Panc1 (cell line): ENCODE data around the gene DFFB. TPM values are rescaled to one million over a fixed set of nuclear protein-coding genes. Genes with fewer than 3 reads are reported as not detected.

ENCODE experiments used
- ATAC-seq: fragments of 200-7000 bp; cut with Tn5 transposase; 2 replicates; pipeline ENCODE4 v1.9.1; 2020; ENCODE audit warnings: mild to moderate bottlenecking, moderate library complexity
- BruUV-seq: library from RNA; stranded (reverse); fragments of 400-500 nt; replicated peaks from 2 replicates; lab custom pipeline; 2021; lab: Mats Ljungman, UMichigan
- CTCF ChIA-PET: fragments of 300-600 bp; sonication (Branson Sonifier 250); formaldehyde crosslinking; loops from one replicate; lab custom pipeline; 2022; ENCODE audit warnings: antibody characterized with exemption; lab: Charles Lee
- POLR2A ChIA-PET: fragments of 300-600 bp; sonication (Branson Sonifier 250); formaldehyde crosslinking; loops from one replicate; lab custom pipeline; 2022; ENCODE audit warnings: antibody characterized with exemption; lab: Charles Lee
- DNase-seq: peaks from one replicate; pipeline ENCODE4 v3.0.0-alpha.2; 2010; ENCODE audit warnings: low read depth, low spot score
- H3K27ac ChIP-seq: 2 replicates; pipeline ENCODE4 v1.5.1; 2011; ENCODE audit warnings: mild to moderate bottlenecking, low read length, inconsistent platforms
- H3K27me3 ChIP-seq: fragments of 200-500 bp; sonication (Bioruptor generic); 2 replicates; pipeline ENCODE4 v1.6.0; 2014; ENCODE audit warnings: low read length, inconsistent platforms; ENCODE audit not compliant: control insufficient read depth, insufficient read depth
- H3K36me3 ChIP-seq: fragments of 200-500 bp; sonication (Bioruptor generic); 2 replicates; pipeline ENCODE4 v1.5.1; 2014; ENCODE audit warnings: inconsistent platforms, mild to moderate bottlenecking, low read length, moderate library complexity; ENCODE audit not compliant: control insufficient read depth, insufficient read depth
- H3K4me1 ChIP-seq: 2 replicates; pipeline ENCODE4 v1.5.1; 2011; ENCODE audit warnings: inconsistent platforms, mild to moderate bottlenecking, low read length, moderate library complexity; ENCODE audit not compliant: control insufficient read depth, insufficient read depth
- H3K4me3 ChIP-seq, 2 experiments: 2 replicates each; pipeline ENCODE4 v1.5.1; 2011 to 2012; ENCODE audit warnings: low read depth in 2 of 2, low read length in 2 of 2, mild to moderate bottlenecking in 2 of 2, inconsistent platforms in 1 of 2, moderate library complexity in 1 of 2
- H3K9me3 ChIP-seq: fragments of 200-500 bp; sonication (Bioruptor generic); 2 replicates; pipeline ENCODE4 v1.5.1; 2014; ENCODE audit warnings: low read depth, mild to moderate bottlenecking, inconsistent platforms, low read length, moderate library complexity; ENCODE audit not compliant: control insufficient read depth, insufficient read depth
- POLR2AphosphoS5 ChIP-seq: IDR thresholded peaks from 2 replicates; pipeline ENCODE4 v1.6.1; 2012; ENCODE audit warnings: mild to moderate bottlenecking, low read depth, low read length, moderate library complexity
- SIN3A ChIP-seq: IDR thresholded peaks from 2 replicates; pipeline ENCODE4 v1.6.1; 2012; ENCODE audit warnings: low read depth, mild to moderate bottlenecking, low read length, moderate library complexity, borderline replicate concordance; ENCODE audit not compliant: insufficient read depth
- TCF7L2 ChIP-seq: IDR thresholded peaks from 2 replicates; pipeline ENCODE4 v1.6.1; 2011; ENCODE audit warnings: mild to moderate bottlenecking, low read depth, low read length, inconsistent platforms
- in situ Hi-C: cut with HindIII; loops from 2 replicates; pipeline ENCODE4 v1.10.0; 2016; ENCODE audit warnings: low sequenced_read_pairs, low pct_unique_long_range_greater_than_20kb
- intact Hi-C: fragments of 100-400 bp; cut with micrococcal nuclease; formaldehyde crosslinking; loops from one replicate; pipeline ENCODE4 v1.10.0; 2022; ENCODE audit not compliant: unreplicated experiment
- total RNA-seq: library from RNA; stranded (reverse); gene quantifications from one replicate; pipeline ENCODE4 v1.2.1, GENCODE V29; 2021; ENCODE audit not compliant: unreplicated experiment
- TF ChIP-seq, protein P1 (sequence below): fragments of 450-650 bp; IDR thresholded peaks from 2 replicates; pipeline ENCODE4 v1.5.1; 2017; ENCODE audit warnings: mild to moderate bottlenecking
- TF ChIP-seq, protein P2 (sequence below), 2 experiments: IDR thresholded peaks; 2 replicates each; pipeline ENCODE4 v1.6.1; 2011 to 2012; ENCODE audit warnings: low read depth in 2 of 2, control low read depth in 1 of 2, low read length in 1 of 2, mild to moderate bottlenecking in 1 of 2, moderate library complexity in 1 of 2; ENCODE audit not compliant: insufficient read depth in 1 of 2

Gene DFFB
- total RNA-seq, 1 experiment from 2014 or later = 3.0 TPM

DNA sequence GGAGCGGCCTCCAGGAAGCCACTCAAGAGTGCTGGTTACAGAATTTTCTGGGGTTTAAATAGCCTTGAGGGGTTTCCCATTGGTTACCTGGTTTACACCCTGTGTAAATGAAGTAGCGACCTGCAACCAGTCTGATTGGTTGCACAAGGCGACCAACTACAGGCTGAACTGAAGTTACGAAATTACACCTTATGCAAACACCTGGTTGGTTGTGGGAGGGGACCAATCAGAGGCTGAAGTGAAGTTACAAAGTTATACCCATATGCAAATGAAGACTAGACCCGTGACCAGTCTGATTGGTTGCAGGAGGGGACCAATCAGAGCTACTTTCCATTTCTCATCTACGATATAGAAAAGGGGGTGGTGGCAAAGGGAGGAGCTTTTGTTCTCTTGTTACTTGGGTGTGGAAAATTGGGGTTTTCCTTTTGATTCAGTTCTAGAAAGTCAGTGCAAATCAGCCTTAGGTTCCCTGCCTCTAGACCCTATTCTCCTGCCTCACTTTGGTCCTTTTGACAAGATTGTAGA, 65.0 kb downstream of the DFFB start:
- BruUV-seq = no TSS peak
- ChIA-PET POLR2A (no interaction called here), CTCF (no interaction called here)
- Histone ChIP-seq H3K4me3 (0 out of 4 replicates have a peak overlapping the region, but pooled peaks of 1 of the 2 experiments have one; percentile 16), H3K36me3 (no peaks in the 10 kb centered on the region), H3K4me1 (no peaks in the 10 kb centered on the region), H3K9me3 (no peaks in the 10 kb centered on the region), H3K27me3 (no peaks in the 10 kb centered on the region), H3K27ac (no peak overlapping the region)
- TF ChIP-seq, protein P1, sequence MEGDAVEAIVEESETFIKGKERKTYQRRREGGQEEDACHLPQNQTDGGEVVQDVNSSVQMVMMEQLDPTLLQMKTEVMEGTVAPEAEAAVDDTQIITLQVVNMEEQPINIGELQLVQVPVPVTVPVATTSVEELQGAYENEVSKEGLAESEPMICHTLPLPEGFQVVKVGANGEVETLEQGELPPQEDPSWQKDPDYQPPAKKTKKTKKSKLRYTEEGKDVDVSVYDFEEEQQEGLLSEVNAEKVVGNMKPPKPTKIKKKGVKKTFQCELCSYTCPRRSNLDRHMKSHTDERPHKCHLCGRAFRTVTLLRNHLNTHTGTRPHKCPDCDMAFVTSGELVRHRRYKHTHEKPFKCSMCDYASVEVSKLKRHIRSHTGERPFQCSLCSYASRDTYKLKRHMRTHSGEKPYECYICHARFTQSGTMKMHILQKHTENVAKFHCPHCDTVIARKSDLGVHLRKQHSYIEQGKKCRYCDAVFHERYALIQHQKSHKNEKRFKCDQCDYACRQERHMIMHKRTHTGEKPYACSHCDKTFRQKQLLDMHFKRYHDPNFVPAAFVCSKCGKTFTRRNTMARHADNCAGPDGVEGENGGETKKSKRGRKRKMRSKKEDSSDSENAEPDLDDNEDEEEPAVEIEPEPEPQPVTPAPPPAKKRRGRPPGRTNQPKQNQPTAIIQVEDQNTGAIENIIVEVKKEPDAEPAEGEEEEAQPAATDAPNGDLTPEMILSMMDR = no peak
- TF ChIP-seq TCF7L2 (no peak), POLR2AphosphoS5 (no peak), SIN3A (no peak)
- TF ChIP-seq, protein P2, sequence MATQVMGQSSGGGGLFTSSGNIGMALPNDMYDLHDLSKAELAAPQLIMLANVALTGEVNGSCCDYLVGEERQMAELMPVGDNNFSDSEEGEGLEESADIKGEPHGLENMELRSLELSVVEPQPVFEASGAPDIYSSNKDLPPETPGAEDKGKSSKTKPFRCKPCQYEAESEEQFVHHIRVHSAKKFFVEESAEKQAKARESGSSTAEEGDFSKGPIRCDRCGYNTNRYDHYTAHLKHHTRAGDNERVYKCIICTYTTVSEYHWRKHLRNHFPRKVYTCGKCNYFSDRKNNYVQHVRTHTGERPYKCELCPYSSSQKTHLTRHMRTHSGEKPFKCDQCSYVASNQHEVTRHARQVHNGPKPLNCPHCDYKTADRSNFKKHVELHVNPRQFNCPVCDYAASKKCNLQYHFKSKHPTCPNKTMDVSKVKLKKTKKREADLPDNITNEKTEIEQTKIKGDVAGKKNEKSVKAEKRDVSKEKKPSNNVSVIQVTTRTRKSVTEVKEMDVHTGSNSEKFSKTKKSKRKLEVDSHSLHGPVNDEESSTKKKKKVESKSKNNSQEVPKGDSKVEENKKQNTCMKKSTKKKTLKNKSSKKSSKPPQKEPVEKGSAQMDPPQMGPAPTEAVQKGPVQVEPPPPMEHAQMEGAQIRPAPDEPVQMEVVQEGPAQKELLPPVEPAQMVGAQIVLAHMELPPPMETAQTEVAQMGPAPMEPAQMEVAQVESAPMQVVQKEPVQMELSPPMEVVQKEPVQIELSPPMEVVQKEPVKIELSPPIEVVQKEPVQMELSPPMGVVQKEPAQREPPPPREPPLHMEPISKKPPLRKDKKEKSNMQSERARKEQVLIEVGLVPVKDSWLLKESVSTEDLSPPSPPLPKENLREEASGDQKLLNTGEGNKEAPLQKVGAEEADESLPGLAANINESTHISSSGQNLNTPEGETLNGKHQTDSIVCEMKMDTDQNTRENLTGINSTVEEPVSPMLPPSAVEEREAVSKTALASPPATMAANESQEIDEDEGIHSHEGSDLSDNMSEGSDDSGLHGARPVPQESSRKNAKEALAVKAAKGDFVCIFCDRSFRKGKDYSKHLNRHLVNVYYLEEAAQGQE (IDR thresholded peaks at IDR 0.05; ENCODE audit: insufficient read depth in 1 of 2, low read depth in 2 of 2, low read length in 1 of 2) = no peak
- in situ Hi-C loops (no loop called here), intact Hi-C loops (no loop called here)
- DNase-seq (no peak), ATAC-seq (no peak)

DNA sequence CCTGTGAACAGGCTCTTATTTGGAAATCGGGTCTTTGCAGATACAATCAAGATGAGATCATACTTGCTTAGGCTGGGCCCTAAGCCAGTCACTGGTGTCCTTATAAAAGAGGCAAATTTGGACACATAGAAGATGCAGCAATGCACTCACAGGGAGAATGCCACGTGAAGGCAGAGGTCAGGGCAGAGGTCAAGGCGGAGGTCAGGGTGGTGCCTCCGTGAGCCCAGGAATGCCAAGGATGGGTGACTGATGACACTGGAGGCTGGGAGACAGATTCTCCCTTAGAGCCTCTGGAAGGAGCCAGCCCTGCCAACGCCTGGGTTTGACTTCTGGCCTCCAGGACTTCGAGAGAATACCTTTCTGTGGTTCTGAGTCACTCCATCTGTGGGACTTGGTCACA, 65.6 kb downstream of the DFFB start:
- H3K27me3 ChIP-seq = no peaks in the 10 kb centered on the region
- no peaks in the 10 kb centered on the region for H3K36me3 ChIP-seq
- in situ Hi-C loops = no loop called here
- POLR2A ChIA-PET = no interaction called here
- H3K9me3 ChIP-seq = no peaks in the 10 kb centered on the region
- no peak overlapping the region for H3K4me3 ChIP-seq
- H3K4me1 ChIP-seq = no peaks in the 10 kb centered on the region
- ATAC-seq (no peak), DNase-seq (no peak)
- TF ChIP-seq POLR2AphosphoS5 = no peak
- CTCF ChIA-PET = no interaction called here
- no TSS peak for BruUV-seq
- intact Hi-C loops = no loop called here
- H3K27ac ChIP-seq = no peak overlapping the region

DNA sequence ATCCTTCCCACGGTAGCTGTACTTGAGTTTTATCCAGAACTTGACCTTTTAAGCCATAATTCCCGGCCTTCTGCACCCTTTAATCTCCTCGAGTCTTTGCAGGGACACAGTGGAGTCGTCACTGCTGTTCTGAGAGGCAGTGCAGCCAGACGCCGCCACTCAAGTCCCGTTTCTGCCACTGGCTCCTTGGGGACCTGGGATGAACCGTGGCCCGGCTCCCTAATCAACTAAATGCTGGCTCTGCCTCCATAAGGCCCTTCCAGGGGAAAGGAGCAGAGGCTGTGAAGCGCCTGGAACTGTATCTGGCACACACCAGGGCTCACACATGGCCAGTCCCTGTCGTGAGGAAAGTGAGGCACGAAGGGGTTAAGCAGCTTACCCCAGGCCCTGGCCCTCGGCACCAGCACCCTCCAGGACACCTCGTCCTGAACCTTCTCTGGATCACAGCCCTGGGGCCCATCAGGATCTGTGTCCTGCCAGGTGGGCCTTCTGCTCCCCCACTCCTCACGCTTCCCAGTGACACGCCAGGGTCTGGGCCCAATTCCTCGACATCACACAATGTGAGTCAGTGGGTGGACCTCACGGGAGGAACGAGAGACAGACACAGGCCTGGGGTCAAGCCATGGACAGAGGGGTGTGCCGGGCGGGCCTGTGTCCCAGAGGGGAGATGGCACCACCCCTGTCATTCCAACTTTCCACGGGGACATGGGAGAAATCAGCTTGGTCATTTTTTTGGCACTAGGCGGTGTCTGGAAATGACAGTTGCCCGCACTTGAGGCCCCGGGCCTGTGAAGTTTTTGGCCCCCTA, 66.3 kb downstream of the DFFB start:
- ATAC-seq = no peak
- ChIA-PET CTCF (no interaction called here), POLR2A (no interaction called here)
- Histone ChIP-seq H3K4me1 (no peaks in the 10 kb centered on the region), H3K36me3 (no peaks in the 10 kb centered on the region), H3K4me3 (no peak overlapping the region), H3K27me3 (no peaks in the 10 kb centered on the region), H3K27ac (no peak overlapping the region), H3K9me3 (no peaks in the 10 kb centered on the region)
- DNase-seq = no peak
- in situ Hi-C loops (no loop called here), intact Hi-C loops (no loop called here)
- TF ChIP-seq SIN3A = no peak
- TF ChIP-seq POLR2AphosphoS5 = no peak
- no peak for TF ChIP-seq TCF7L2
- TF ChIP-seq, protein P2 (IDR thresholded peaks at IDR 0.05; ENCODE audit: insufficient read depth in 1 of 2, low read depth in 2 of 2, low read length in 1 of 2) = no peak
- TF ChIP-seq, protein P1 = no peak
- BruUV-seq = no TSS peak
